Parathyroid adenoma (tissue), 2 donors: ENCODE results near the gene DNAH10.

Source experiments
- H2AFZ ChIP-seq: fragments of 300-600 bp; sonication (generic); one replicate; pipeline ENCODE4 v1.7.0; 2017; ENCODE audit warnings: antibody characterized with exemption, mild to moderate bottlenecking
- H3K27ac ChIP-seq: fragments of 300-600 bp; sonication (generic); one replicate; pipeline ENCODE4 v1.7.0; 2017
- H3K27me3 ChIP-seq: fragments of 300-600 bp; sonication (generic); one replicate; pipeline ENCODE4 v1.7.0; 2017; ENCODE audit warnings: low read length; ENCODE audit not compliant: control insufficient read depth, insufficient read depth
- H3K36me3 ChIP-seq: fragments of 300-600 bp; sonication (generic); one replicate; pipeline ENCODE4 v1.7.0; 2017; ENCODE audit warnings: low read length; ENCODE audit not compliant: control insufficient read depth, insufficient read depth
- H3K4me1 ChIP-seq: fragments of 300-600 bp; sonication (generic); one replicate; pipeline ENCODE4 v1.7.0; 2017; ENCODE audit warnings: control low read depth
- H3K4me2 ChIP-seq: fragments of 300-600 bp; sonication (generic); one replicate; pipeline ENCODE4 v1.7.0; 2017; ENCODE audit warnings: low read length
- H3K4me3 ChIP-seq: fragments of 300-600 bp; sonication (generic); one replicate; pipeline ENCODE4 v1.7.0; 2017; ENCODE audit warnings: low read depth, low read length
- H3K79me2 ChIP-seq: fragments of 300-600 bp; sonication (generic); one replicate; pipeline ENCODE4 v1.7.0; 2017; ENCODE audit warnings: control low read depth
- H3K9ac ChIP-seq: fragments of 300-600 bp; sonication (generic); one replicate; pipeline ENCODE4 v1.7.0; 2017; ENCODE audit warnings: mild to moderate bottlenecking
- H3K9me3 ChIP-seq: fragments of 300-600 bp; sonication (generic); one replicate; pipeline ENCODE4 v1.7.0; 2017; ENCODE audit warnings: low read length; ENCODE audit not compliant: control insufficient read depth
- CTCF ChIP-seq: fragments of 300-600 bp; sonication (generic); IDR thresholded peaks from one replicate; pipeline ENCODE4 v1.7.0; 2017; ENCODE audit warnings: antibody characterized with exemption, mild to moderate bottlenecking
- donor health status: primary hyperparathyroidism.

The DNAH10 gene

GRCh38 chr12:123828854-123829547 lies 66.9 kb downstream of the DNAH10 start:
- TF ChIP-seq CTCF = no peak

GRCh38 chr12:123829561-123829960 lies 67.5 kb downstream of the DNAH10 start:
- Histone ChIP-seq H3K79me2 (no peaks in the 10 kb centered on the region), H3K27me3 (no peaks in the 10 kb centered on the region), H3K4me3 (no peak overlapping the region), H3K9ac (no peak overlapping the region), H3K4me1 (no peaks in the 10 kb centered on the region), H2AFZ (no peak overlapping the region), H3K4me2 (no peak overlapping the region), H3K36me3 (no peaks in the 10 kb centered on the region), H3K27ac (no peak overlapping the region), H3K9me3 (no peaks in the 10 kb centered on the region)
- TF ChIP-seq CTCF = no peak

More at GRCh38 chr12:123828854-123829547, 66.9 kb downstream of the DNAH10 start:
- Histone ChIP-seq H3K4me2 (no peak overlapping the region), H3K4me1 (no peaks in the 10 kb centered on the region), H3K36me3 (no peaks in the 10 kb centered on the region), H3K27me3 (no peaks in the 10 kb centered on the region), H3K9ac (no peak overlapping the region), H3K9me3 (no peaks in the 10 kb centered on the region), H3K4me3 (no peak overlapping the region), H3K79me2 (no peaks in the 10 kb centered on the region), H2AFZ (no peak overlapping the region), H3K27ac (no peak overlapping the region)

- no peaks in the 10 kb centered on the region for H3K36me3 ChIP-seq
- no peak overlapping the region for H3K27ac ChIP-seq
- H3K4me3 ChIP-seq = no peak overlapping the region
- no peaks in the 10 kb centered on the region for H3K4me1 ChIP-seq
- H3K9ac ChIP-seq = no peak overlapping the region
- no peak overlapping the region for H2AFZ ChIP-seq
- no peak overlapping the region for H3K4me2 ChIP-seq
- H3K27me3 ChIP-seq = no peaks in the 10 kb centered on the region
- TF ChIP-seq CTCF = no peak
- H3K79me2 ChIP-seq = no peaks in the 10 kb centered on the region
- no peaks in the 10 kb centered on the region for H3K9me3 ChIP-seq
These were observed 68.6 kb downstream of the DNAH10 start for GRCh38 chr12:123830675-123831074.

- H3K4me2 ChIP-seq = no peak overlapping the region
- no peak overlapping the region for H2AFZ ChIP-seq
- no peak overlapping the region for H3K27ac ChIP-seq
- no peaks in the 10 kb centered on the region for H3K27me3 ChIP-seq
- H3K79me2 ChIP-seq = no peaks in the 10 kb centered on the region
- no peaks in the 10 kb centered on the region for H3K36me3 ChIP-seq
- H3K9ac ChIP-seq = no peak overlapping the region
- H3K4me1 ChIP-seq = no peaks in the 10 kb centered on the region
- H3K4me3 ChIP-seq = no peak overlapping the region
- TF ChIP-seq CTCF = no peak
- H3K9me3 ChIP-seq = no peaks in the 10 kb centered on the region
These were observed 70.0 kb downstream of the DNAH10 start for GRCh38 chr12:123832052-123832451.

- no peaks in the 10 kb centered on the region for H3K9me3 ChIP-seq
- H3K27ac ChIP-seq = no peak overlapping the region
- no peaks in the 10 kb centered on the region for H3K27me3 ChIP-seq
- H3K36me3 ChIP-seq = no peaks in the 10 kb centered on the region
- no peaks in the 10 kb centered on the region for H3K79me2 ChIP-seq
- no peak for TF ChIP-seq CTCF
- no peaks in the 10 kb centered on the region for H3K4me1 ChIP-seq
- no peak overlapping the region for H3K4me2 ChIP-seq
- no peak overlapping the region for H3K9ac ChIP-seq
- H3K4me3 ChIP-seq = no peak overlapping the region
- H2AFZ ChIP-seq = no peak overlapping the region
These were observed 71.7 kb downstream of the DNAH10 start for GRCh38 chr12:123833830-123834229.
